ENCODE data around the gene MEG3. TPM values are rescaled to one million over a fixed set of nuclear protein-coding genes. Genes with fewer than 3 reads are reported as not detected.

Gene MEG3
- total RNA-seq, 1 donor from 2014 or later, result 0.22 TPM

GRCh38 chr14:100813291-100813690 lies 12.6 kb upstream of the MEG3 start:
- TF ChIP-seq CTCF (IDR thresholded peaks at IDR 0.05; ENCODE audit: partially characterized antibody, unreplicated experiment), result no peak
- H3K4me1 Mint-ChIP-seq (ENCODE audit: low read depth, unreplicated experiment), result no peaks in the 10 kb centered on the region
- H3K36me3 Mint-ChIP-seq (ENCODE audit: unreplicated experiment), result peaks cover 23% of the 10 kb centered on the region
- peaks cover 7% of the 10 kb centered on the region for H3K27me3 Mint-ChIP-seq (ENCODE audit: unreplicated experiment)
- H3K27ac Mint-ChIP-seq (ENCODE audit: unreplicated experiment), result no peak overlapping the region
- H3K9me3 Mint-ChIP-seq (ENCODE audit: unreplicated experiment), result peaks cover 19% of the 10 kb centered on the region
- H3K4me3 Mint-ChIP-seq (ENCODE audit: unreplicated experiment), result no peak overlapping the region
- DNase-seq, result no peak

- peaks cover 10% of the 10 kb centered on the region for H3K9me3 Mint-ChIP-seq (ENCODE audit: unreplicated experiment)
- H3K4me1 Mint-ChIP-seq (ENCODE audit: low read depth, unreplicated experiment), result no peaks in the 10 kb centered on the region
- H3K4me3 Mint-ChIP-seq (ENCODE audit: unreplicated experiment), result no peak overlapping the region
- no peak for TF ChIP-seq CTCF (IDR thresholded peaks at IDR 0.05; ENCODE audit: partially characterized antibody, unreplicated experiment)
- peaks cover under 1% of the 10 kb centered on the region for H3K36me3 Mint-ChIP-seq (ENCODE audit: unreplicated experiment)
- H3K27ac Mint-ChIP-seq (ENCODE audit: unreplicated experiment), result no peak overlapping the region
- H3K27me3 Mint-ChIP-seq (ENCODE audit: unreplicated experiment), result peaks cover 2% of the 10 kb centered on the region
- no peak for DNase-seq
Observed at GRCh38 chr14:100815478-100816285, 10.2 kb upstream of the MEG3 start.

- Mint-ChIP-seq H3K4me3 (ENCODE audit: unreplicated experiment) (no peak overlapping the region), H3K36me3 (ENCODE audit: unreplicated experiment) (no peaks in the 10 kb centered on the region), H3K27ac (ENCODE audit: unreplicated experiment) (no peak overlapping the region), H3K27me3 (ENCODE audit: unreplicated experiment) (peaks cover 2% of the 10 kb centered on the region), H3K9me3 (ENCODE audit: unreplicated experiment) (peaks cover 8% of the 10 kb centered on the region), H3K4me1 (ENCODE audit: low read depth, unreplicated experiment) (no peaks in the 10 kb centered on the region)
- no peak for TF ChIP-seq CTCF (IDR thresholded peaks at IDR 0.05; ENCODE audit: partially characterized antibody, unreplicated experiment)
- DNase-seq, result no peak
Observed at GRCh38 chr14:100816286-100816949, 9.5 kb upstream of the MEG3 start.

- no peak overlapping the region for H3K4me3 Mint-ChIP-seq (ENCODE audit: unreplicated experiment)
- no peak for TF ChIP-seq CTCF (IDR thresholded peaks at IDR 0.05; ENCODE audit: partially characterized antibody, unreplicated experiment)
- H3K4me1 Mint-ChIP-seq (ENCODE audit: low read depth, unreplicated experiment), result no peaks in the 10 kb centered on the region
- no peak overlapping the region for H3K27ac Mint-ChIP-seq (ENCODE audit: unreplicated experiment)
- no peak for DNase-seq
- no peaks in the 10 kb centered on the region for H3K36me3 Mint-ChIP-seq (ENCODE audit: unreplicated experiment)
- peaks cover 2% of the 10 kb centered on the region for H3K9me3 Mint-ChIP-seq (ENCODE audit: unreplicated experiment)
- H3K27me3 Mint-ChIP-seq (ENCODE audit: unreplicated experiment), result peaks cover 2% of the 10 kb centered on the region
Observed at GRCh38 chr14:100816950-100817901, 8.7 kb upstream of the MEG3 start.

Data from glutamatergic neuron (in vitro differentiated cells).